ENCODE results near the gene TEF. TPM values are rescaled to one million over a fixed set of nuclear protein-coding genes. Genes with fewer than 3 reads are reported as not detected.
"Not testable (repeated sequence)": the region's sequence is repeated elsewhere in the genome, so short reads cannot be mapped to it uniquely, and the experiment has no call there.

Gene TEF
- total RNA-seq, 6 experiments from 2014 or later, result 7.4 to 10.6 (median 9.4) TPM

- Mint-ChIP-seq H3K9me3 (no peaks in the 10 kb centered on the region), H3K27me3 (ENCODE audit: insufficient read depth) (peaks cover 2% of the 10 kb centered on the region; the same call in 1 of the 2 replicates), H3K4me1 (ENCODE audit: low read depth) (no peaks in the 10 kb centered on the region), H3K4me3 (no peak overlapping the region), H3K27ac (no peak overlapping the region), H3K36me3 (ENCODE audit: low read depth) (peaks cover 35% of the 10 kb centered on the region)
- TF ChIP-seq, protein P1, sequence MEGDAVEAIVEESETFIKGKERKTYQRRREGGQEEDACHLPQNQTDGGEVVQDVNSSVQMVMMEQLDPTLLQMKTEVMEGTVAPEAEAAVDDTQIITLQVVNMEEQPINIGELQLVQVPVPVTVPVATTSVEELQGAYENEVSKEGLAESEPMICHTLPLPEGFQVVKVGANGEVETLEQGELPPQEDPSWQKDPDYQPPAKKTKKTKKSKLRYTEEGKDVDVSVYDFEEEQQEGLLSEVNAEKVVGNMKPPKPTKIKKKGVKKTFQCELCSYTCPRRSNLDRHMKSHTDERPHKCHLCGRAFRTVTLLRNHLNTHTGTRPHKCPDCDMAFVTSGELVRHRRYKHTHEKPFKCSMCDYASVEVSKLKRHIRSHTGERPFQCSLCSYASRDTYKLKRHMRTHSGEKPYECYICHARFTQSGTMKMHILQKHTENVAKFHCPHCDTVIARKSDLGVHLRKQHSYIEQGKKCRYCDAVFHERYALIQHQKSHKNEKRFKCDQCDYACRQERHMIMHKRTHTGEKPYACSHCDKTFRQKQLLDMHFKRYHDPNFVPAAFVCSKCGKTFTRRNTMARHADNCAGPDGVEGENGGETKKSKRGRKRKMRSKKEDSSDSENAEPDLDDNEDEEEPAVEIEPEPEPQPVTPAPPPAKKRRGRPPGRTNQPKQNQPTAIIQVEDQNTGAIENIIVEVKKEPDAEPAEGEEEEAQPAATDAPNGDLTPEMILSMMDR (IDR thresholded peaks at IDR 0.05), result no peak
- no peak for DNase-seq
Measured at GRCh38 chr22:41435560-41435959, 53.8 kb downstream of the TEF start.

DNA sequence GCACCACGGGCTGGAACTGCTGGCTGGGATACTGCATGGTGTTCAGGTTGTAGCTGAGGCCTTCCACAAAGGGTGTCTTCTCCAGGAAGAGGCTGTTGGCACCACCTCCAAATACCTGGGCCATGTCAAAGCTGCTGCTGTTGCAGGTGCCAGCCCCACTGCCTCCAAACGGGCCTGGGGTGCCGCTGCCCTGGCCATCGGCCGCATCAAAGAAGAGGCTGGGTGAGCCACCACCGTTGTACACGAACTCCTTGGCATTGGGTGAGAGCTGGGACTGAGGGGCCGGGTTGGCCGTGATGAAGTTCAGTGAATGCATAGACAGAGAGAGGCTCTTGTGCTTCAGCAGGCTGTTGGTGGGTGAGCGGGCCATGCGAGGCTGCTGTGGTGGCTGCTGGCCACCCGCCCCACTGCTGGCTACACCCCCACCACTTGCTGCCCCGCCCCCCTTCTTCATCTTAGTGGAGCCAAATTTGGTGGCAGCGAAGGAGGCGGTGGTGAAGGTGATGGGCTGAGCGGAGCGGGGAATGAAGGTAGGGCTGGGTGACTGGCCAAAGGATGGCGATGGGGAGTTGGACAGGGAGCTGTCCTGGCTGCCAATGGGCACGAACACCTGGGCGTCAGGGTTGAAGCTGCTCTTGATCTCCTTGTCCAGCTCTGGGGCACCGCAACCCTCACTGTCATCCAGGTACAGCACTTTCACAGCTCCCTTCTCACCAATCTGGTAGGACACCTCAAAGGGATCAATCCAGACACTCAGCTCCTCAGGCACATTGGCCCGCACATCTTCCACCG is 54.8 kb downstream of the TEF start:
- TF ChIP-seq, protein P1 (IDR thresholded peaks at IDR 0.05), result no peak
- peaks cover 30% of the 10 kb centered on the region for H3K36me3 Mint-ChIP-seq (ENCODE audit: low read depth)
- H3K4me3 Mint-ChIP-seq, result no peak overlapping the region
- H3K9me3 Mint-ChIP-seq, result no peaks in the 10 kb centered on the region
- no peak for DNase-seq
- H3K4me1 Mint-ChIP-seq (ENCODE audit: low read depth), result no peaks in the 10 kb centered on the region
- peaks cover 2% of the 10 kb centered on the region; the same call in 1 of the 2 replicates for H3K27me3 Mint-ChIP-seq (ENCODE audit: insufficient read depth)
- H3K27ac Mint-ChIP-seq, result no peak overlapping the region

- H3K9me3 Mint-ChIP-seq, result no peaks in the 10 kb centered on the region
- DNase-seq, result no peak
- TF ChIP-seq, protein P1 (IDR thresholded peaks at IDR 0.05), result no peak
- peaks cover 2% of the 10 kb centered on the region; the same call in 1 of the 2 replicates for H3K27me3 Mint-ChIP-seq (ENCODE audit: insufficient read depth)
- no peak overlapping the region for H3K27ac Mint-ChIP-seq
- peaks cover 26% of the 10 kb centered on the region for H3K36me3 Mint-ChIP-seq (ENCODE audit: low read depth)
- H3K4me1 Mint-ChIP-seq (ENCODE audit: low read depth), result peaks cover 2% of the 10 kb centered on the region
- H3K4me3 Mint-ChIP-seq, result no peak overlapping the region
Measured at GRCh38 chr22:41437198-41437597, 55.5 kb downstream of the TEF start.

- not testable (repeated sequence) for DNase-seq; H3K27ac Mint-ChIP-seq; H3K9me3 Mint-ChIP-seq; H3K4me3 Mint-ChIP-seq; H3K27me3 Mint-ChIP-seq (ENCODE audit: insufficient read depth)
- peaks cover 39% of the 10 kb centered on the region for H3K36me3 Mint-ChIP-seq (ENCODE audit: low read depth)
- H3K4me1 Mint-ChIP-seq (ENCODE audit: low read depth), result peaks cover 13% of the 10 kb centered on the region
Measured at GRCh38 chr22:41440511-41440910, 58.8 kb downstream of the TEF start.

- H3K4me3 Mint-ChIP-seq, result peak overlapping the region; percentile 99; the same call in 1 of the 2 replicates
Measured at GRCh38 chr22:41442240-41442792, 60.6 kb downstream of the TEF start.

More at GRCh38 chr22:41442240-41442792, 60.6 kb downstream of the TEF start:
- no peaks in the 10 kb centered on the region for H3K9me3 Mint-ChIP-seq
- no peak for DNase-seq
- H3K27ac Mint-ChIP-seq, result peak overlapping the region; percentile 42
- H3K4me1 Mint-ChIP-seq (ENCODE audit: low read depth), result peaks cover 13% of the 10 kb centered on the region
- H3K27me3 Mint-ChIP-seq (ENCODE audit: insufficient read depth), result peaks cover 11% of the 10 kb centered on the region; the same call in 1 of the 2 replicates
- TF ChIP-seq, protein P1 (IDR thresholded peaks at IDR 0.05), result no peak
- peaks cover 28% of the 10 kb centered on the region for H3K36me3 Mint-ChIP-seq (ENCODE audit: low read depth)

All from HFFc6 (cell line).